GM18526 (cell line): ENCODE results near the gene PRDM12.

Experiments used
- POLR2A ChIP-seq: IDR thresholded peaks from 3 replicates; pipeline ENCODE4 v1.6.1; 2011; ENCODE audit not compliant: insufficient read length; ENCODE audit errors: extremely low read depth

Gene PRDM12

DNA sequence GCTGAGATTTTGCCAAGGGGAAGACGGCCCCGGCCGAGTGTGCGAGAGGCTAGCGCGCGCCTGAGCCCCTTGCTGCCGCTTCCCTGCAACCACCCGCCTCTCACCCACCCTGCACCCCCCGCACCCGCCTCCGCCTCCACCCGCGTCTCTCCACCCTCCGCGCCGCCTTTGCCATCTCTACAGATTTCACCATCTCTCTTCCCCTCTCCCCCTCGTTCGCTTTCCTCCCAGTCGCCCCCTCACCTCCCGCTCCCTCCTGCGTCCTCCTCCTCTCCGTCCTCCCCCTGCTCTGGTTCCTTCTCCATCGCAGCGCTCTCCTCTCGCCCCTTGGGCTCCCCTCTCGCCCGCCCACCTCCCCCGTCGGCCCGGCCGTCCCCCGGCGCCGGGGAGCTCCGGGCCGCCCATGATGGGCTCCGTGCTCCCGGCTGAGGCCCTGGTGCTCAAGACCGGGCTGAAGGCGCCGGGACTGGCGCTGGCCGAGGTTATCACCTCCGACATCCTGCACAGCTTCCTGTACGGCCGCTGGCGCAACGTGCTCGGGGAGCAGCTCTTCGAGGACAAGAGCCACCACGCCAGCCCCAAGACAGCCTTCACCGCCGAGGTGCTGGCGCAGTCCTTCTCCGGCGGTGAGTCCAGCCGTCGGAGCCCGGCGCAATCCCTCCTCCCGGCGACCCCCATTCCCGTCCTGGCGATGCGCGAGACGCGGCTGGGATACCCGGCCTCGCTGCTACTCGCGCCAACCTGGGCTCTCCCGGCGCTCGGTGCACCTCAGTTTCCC lies at the start of gene PRDM12:
PRDM12 (plus strand) TSS at position 344 of the 778 bp plus-strand sequence; CDS start at position 404, 60 bp downstream.
- TF ChIP-seq POLR2A, result no peak

GRCh38 chr9:130616451-130616850 lies 47.9 kb upstream of the PRDM12 start:
- TF ChIP-seq POLR2A, result no peak

GRCh38 chr9:130623466-130623865 lies 40.9 kb upstream of the PRDM12 start:
- no peak for TF ChIP-seq POLR2A

GRCh38 chr9:130624154-130624553 lies 40.2 kb upstream of the PRDM12 start:
- no peak for TF ChIP-seq POLR2A

DNA sequence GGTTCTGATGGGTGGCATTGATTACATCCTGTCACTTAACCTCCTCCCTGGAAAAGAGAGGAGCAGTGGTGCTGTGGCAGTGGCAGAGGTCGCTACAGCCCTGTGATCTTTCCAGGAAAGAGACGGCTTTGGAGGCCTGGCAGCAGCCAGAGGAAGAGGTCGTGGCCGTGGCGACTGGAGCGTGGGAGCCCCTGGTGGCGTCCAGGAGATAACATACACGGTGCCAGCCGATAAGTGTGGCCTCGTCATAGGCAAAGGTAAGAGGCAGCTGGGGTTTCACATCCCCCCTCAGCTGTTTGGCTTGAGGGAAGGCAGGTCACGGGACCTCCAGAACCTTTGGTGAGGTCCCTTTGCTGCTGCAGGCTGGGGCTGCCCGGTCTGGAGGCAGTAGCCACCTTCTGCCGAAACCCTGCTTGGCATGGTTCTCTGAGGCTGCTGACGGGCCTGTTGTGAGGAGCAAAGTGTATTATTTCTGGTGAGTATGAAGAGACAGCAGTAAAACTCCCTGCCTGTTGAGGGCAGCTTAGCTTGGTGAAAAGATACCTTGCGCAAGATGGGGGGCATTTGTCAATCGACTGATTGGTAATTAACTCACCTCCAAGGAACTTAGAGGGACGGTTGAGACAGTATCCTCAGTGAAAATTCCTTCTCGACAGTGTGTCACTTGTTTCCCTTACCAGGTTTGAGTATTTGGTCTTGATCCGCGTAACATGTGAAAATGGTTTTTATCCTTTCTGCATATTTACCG lies 38.0 kb upstream of the PRDM12 start:
- TF ChIP-seq POLR2A, result no peak

- no peak for TF ChIP-seq POLR2A
These were observed 37.3 kb upstream of the PRDM12 start for GRCh38 chr9:130627051-130627450.

GRCh38 chr9:130627896-130628792 lies 36.2 kb upstream of the PRDM12 start:
- no peak for TF ChIP-seq POLR2A

DNA sequence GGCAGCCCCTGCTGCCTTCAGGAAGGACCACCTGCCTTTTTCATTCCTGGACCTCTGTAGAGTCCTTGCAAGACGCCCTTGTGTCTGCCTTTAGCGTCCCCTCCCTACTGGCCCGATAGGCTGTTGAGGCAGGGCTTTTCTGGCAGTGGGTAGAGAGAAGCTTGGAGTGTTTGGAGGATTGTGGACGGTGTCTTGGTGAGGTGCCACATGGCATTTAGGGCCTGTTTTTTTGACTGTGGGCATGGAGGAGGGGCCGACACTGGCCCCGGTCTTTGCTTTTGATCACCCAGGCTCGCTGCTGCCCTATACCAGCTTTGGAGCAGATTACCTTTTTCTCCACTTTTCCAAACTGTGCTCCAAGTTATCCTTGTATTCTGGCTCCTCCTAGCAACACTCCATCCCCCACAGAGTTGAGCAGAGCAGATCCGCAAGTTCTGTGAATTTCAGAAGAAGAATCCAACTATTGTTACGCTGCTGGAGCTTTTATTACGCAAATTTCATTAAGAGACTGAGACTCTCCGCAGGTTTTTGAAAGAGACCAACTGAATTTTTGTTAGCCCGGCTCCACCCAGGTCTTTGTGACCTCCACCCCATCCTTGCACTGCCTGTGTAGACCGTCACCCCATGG lies 34.8 kb upstream of the PRDM12 start:
- TF ChIP-seq POLR2A, result no peak

DNA sequence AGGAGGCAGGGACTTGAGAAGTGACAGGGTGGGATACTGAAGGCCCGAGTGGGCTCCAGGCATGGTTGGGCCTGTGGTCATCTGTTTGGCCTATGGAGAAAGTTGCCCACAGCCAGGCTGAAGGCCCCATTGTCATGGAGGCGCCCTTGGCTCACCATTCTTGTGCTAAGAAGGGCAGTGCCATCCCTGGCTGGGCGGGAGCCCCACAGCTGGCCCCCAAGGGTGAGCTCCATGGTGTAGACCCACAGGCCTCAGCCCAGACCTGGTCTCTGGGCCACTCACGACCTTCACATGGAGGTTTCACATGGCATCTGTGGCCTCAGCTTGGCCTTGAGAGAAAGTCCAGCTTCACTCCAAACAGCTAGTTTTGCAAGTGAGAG lies 34.3 kb upstream of the PRDM12 start:
- TF ChIP-seq POLR2A, result no peak

- no peak for TF ChIP-seq POLR2A
These were observed 33.7 kb upstream of the PRDM12 start for GRCh38 chr9:130630506-130631330.

DNA sequence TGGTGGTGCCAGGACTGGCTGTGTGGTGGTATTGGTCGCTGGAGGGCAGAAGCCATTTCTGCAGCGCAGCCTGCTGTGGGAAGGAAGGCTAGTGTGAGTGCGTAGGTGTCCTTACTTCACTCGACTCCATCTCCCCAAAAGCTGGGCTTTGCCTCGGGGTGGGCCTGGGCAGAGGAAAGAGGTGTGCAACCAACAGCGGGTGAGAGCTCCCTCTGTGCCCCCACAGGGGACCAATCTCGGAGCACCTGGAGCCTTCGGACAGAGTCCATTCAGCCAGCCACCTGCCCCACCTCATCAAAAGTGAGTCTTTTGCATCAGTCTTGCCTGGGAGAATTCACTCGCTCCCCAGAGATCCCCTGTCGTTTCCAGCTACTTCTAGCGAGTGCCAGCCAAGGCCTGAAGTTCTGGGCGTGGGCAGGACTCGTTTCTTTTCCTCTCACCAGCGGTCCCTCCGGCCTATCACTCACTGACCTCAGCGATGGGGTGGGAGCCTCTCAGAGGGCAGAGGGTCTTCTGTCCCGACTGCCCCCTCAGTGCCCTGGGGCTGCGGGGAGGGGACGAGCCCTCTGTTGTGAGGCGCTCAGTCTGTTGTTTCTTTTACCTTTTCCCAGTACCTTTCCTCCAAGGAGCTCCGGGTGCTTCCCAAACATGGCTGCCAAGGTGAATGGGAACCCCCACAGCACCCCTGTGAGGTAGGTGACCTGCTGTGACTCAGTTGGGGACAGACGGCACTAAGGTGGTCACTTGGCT lies 32.9 kb upstream of the PRDM12 start:
- no peak for TF ChIP-seq POLR2A

DNA sequence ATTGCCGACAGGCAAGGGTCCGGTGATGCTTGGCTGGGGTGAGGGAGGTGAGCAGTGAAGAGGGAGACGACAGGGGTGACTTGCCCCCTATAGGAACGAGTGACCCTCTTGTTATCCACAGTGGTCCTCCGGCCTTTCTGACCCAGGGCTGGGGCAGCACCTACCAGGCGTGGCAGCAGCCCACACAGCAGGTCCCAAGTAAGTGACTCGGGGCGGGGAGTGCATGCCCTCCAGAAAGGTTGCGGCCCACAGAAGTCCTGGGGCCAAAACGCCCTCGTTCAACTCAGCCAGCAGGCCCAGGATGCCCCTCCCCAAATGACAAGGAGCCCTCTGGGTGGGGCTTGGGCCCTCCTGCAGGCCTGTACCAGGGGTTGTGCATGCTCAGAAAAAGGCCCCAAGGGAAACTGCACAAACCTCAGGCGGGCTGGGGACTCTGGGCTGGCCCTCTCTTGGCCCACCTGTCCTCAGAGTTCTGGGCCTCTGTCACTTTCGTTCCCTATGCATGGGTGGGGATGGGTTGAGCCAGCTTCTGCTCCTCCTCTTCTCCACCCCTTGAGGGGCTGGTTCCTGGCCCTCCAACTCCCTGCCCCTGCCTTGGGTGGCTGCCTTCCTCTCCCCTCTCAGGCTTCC lies 32.2 kb upstream of the PRDM12 start:
- TF ChIP-seq POLR2A, result no peak

- TF ChIP-seq POLR2A, result no peak
These were observed 31.6 kb upstream of the PRDM12 start for GRCh38 chr9:130632841-130633240.
